Lung (tissue), 12 donors: Measurements from ENCODE around the gene ARMH1. TPM values are rescaled to one million over a fixed set of nuclear protein-coding genes. Genes with fewer than 3 reads are reported as not detected.

ENCODE experiments used
- ATAC-seq: fragments of 200-7000 bp; cut with Tn5 transposase; one replicate; pipeline ENCODE4 v1.9.1; 2020; ENCODE audit warnings: moderate number of reproducible peaks; ENCODE audit not compliant: insufficient read depth, low FRiP score
- DNase-seq, 3 donors: peaks; one replicate each; pipeline ENCODE4 v3.0.0-alpha.2; 2013 to 2017
- H3K27ac ChIP-seq, 2 donors: one replicate each; pipeline ENCODE4 v1.5.1; 2013; ENCODE audit warnings: mild to moderate bottlenecking in 2 of 2, moderate library complexity in 2 of 2, control low read depth in 1 of 2, inconsistent platforms in 1 of 2, low read depth in 1 of 2, low read length in 1 of 2
- H3K27me3 ChIP-seq, 3 donors: one replicate each; pipeline ENCODE4 v1.5.1; 2013; ENCODE audit warnings: low read length in 2 of 3; ENCODE audit not compliant: control insufficient read depth in 3 of 3, insufficient read depth in 3 of 3
- H3K36me3 ChIP-seq, 4 donors: one replicate each; pipeline ENCODE4 v1.5.1; 2013; ENCODE audit warnings: low read length in 4 of 4, mild to moderate bottlenecking in 1 of 4, moderate library complexity in 1 of 4; ENCODE audit not compliant: control insufficient read depth in 4 of 4, insufficient read depth in 4 of 4
- H3K4me1 ChIP-seq, 5 donors: one replicate each; pipeline ENCODE4 v1.5.1; 2013; ENCODE audit warnings: low read length in 5 of 5, mild to moderate bottlenecking in 2 of 5, moderate library complexity in 1 of 5; ENCODE audit not compliant: control insufficient read depth in 5 of 5, insufficient read depth in 5 of 5
- H3K4me3 ChIP-seq: one replicate; pipeline ENCODE4 v1.5.1; 2013; ENCODE audit warnings: mild to moderate bottlenecking, control low read depth, moderate library complexity
- H3K9ac ChIP-seq, 2 donors: one replicate each; pipeline ENCODE4 v1.5.1; 2013; ENCODE audit warnings: low read length in 2 of 2, control low read depth in 1 of 2; ENCODE audit not compliant: insufficient read depth in 1 of 2
- H3K9me3 ChIP-seq, 4 donors: one replicate each; pipeline ENCODE4 v1.5.1; 2013; ENCODE audit warnings: low read length in 3 of 4, mild to moderate bottlenecking in 1 of 4, moderate library complexity in 1 of 4; ENCODE audit not compliant: control insufficient read depth in 4 of 4, insufficient read depth in 3 of 4
- WGBS, 2 donors: extraction: QIAGEN DNeasy Blood & Tissue Kit; methylation state at CpG; one replicate each; pipeline ENCODE4 v1.1.7; 2013; 5-methylcytosine and 5-hydroxymethylcytosine counted together
- polyA plus RNA-seq, 2 donors: library from polyadenylated mRNA; stranded (reverse); fragments of 200-250 nt; gene quantifications; one replicate each; pipeline ENCODE4 v1.2.1, GENCODE V29; 2013
- total RNA-seq, 2 donors: library from RNA; depleted of rRNA in 1 of 2; stranded (reverse); fragments of >200 nt in 1 of 2; gene quantifications; one replicate each; pipeline ENCODE4 v1.2.1, GENCODE V29; 2014 to 2021
- TF ChIP-seq, protein P1 (sequence below): IDR thresholded peaks from 2 replicates; pipeline ENCODE4 v1.5.1; 2012; ENCODE audit warnings: mild to moderate bottlenecking; ENCODE audit errors: control extremely low read depth, extremely low read depth
- donor health status: control.
- donor health status: control.
- donor health status: Bipolar disorder and iron deficiency.
- donor health status: healthy.
- donor health status: DM: yes; HTN: yes; CAD: no.

The ARMH1 gene
- total and polyA plus RNA-seq, 4 donors, result 9.7 to 35.3 (median 21.4) TPM

DNA sequence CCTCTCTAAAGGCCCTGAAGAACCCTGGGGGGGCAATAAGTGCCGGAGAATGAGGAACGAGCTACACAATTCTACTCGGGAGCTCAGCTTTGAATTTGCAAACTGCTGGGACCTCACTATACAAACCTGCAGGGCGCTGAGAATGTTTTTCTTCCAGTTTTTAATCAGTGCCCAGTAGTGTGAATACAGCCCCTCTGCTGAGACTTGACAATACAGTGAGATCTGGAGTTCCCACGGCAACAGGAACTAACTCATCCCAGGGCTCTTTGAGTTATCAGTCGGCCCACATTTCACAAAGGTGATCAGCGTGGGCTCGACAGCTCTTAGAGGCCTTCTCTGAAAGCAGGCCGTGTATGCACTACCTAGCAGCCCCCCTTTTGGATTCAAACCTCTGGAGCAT is 41.9 kb upstream of the ARMH1 start:
- ATAC-seq, result no peak
- H3K27ac ChIP-seq, result peak overlapping the region; percentile 26 to 83
- peak overlapping the region; percentile 66 for H3K4me3 ChIP-seq
- DNase-seq, result no peak
- peaks cover 7 to 32% (median 30%) of the 10 kb centered on the region in 4 donors for H3K36me3 ChIP-seq
- WGBS, 2 donors, result 17 to 30% methylated on average over 9 of the region's 9 CpGs
- H3K4me1 ChIP-seq, result peaks cover 0 to 18% (median 4%) of the 10 kb centered on the region in 5 donors
- TF ChIP-seq, protein P1, sequence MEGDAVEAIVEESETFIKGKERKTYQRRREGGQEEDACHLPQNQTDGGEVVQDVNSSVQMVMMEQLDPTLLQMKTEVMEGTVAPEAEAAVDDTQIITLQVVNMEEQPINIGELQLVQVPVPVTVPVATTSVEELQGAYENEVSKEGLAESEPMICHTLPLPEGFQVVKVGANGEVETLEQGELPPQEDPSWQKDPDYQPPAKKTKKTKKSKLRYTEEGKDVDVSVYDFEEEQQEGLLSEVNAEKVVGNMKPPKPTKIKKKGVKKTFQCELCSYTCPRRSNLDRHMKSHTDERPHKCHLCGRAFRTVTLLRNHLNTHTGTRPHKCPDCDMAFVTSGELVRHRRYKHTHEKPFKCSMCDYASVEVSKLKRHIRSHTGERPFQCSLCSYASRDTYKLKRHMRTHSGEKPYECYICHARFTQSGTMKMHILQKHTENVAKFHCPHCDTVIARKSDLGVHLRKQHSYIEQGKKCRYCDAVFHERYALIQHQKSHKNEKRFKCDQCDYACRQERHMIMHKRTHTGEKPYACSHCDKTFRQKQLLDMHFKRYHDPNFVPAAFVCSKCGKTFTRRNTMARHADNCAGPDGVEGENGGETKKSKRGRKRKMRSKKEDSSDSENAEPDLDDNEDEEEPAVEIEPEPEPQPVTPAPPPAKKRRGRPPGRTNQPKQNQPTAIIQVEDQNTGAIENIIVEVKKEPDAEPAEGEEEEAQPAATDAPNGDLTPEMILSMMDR, result no peak
- H3K9me3 ChIP-seq, result no peaks in the 10 kb centered on the region
- H3K27me3 ChIP-seq, result no peaks in the 10 kb centered on the region
- peak overlapping the region; percentile 47 to 71 for H3K9ac ChIP-seq

DNA sequence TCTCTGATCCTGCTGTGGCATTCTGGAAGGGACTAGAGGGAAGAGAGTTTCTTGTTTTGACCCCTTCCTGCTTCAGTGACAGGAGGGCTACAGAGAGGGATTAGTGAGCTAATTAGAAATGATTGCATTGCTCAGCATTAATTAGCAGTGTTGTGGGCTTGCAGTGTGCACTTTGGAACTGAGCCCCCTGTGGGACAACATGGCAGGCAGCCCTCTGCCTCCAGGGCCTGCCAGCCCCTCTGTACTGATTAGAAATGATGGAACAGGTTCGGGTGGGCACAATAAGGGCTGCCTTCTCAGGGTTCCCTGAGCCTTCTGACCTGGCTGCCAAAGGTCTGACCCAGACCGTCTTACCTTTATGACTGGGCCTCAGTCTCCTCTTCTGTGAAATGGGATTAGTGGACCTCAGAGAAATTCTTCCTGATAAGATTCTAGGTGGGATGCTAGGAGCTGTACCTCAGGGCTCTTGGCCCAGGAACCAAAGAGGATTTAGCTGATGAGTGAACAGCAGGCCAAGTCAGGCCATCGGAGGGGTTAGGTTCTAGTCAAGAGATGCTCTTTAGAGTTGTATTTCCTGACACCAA is 39.8 kb upstream of the ARMH1 start:
- ATAC-seq (no peak), DNase-seq (no peak)
- TF ChIP-seq, protein P1, result no peak
- Histone ChIP-seq H3K4me1 (peaks cover 0 to 21% (median 6%) of the 10 kb centered on the region in 5 donors), H3K9me3 (no peaks in the 10 kb centered on the region), H3K9ac (no peak overlapping the region), H3K27me3 (no peaks in the 10 kb centered on the region), H3K4me3 (no peak overlapping the region), H3K36me3 (peaks cover 7 to 48% (median 33%) of the 10 kb centered on the region in 4 donors), H3K27ac (no peak overlapping the region)
- 92 to 93% methylated on average over 3 of the region's 3 CpGs for WGBS, 2 donors

DNA sequence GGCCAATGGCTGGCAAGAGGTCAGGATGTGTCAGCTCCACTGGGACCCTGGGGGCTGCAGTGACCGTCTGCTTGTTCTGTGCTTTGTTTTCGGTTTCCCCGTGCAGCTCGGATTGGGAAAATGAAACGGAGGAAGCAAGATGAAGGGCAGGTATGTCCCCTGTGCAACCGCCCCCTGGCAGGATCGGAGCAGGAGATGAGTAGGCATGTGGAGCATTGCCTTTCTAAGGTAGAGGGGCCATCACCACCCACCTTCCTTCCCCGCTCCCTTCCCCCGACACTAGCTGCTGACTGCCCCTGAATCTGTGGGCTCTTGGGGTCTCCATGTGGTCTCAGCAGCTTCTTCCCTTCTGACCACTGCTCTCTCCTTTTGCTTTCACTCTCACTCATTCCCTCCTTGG is 39.1 kb upstream of the ARMH1 start:
- Histone ChIP-seq H3K27ac (no peak overlapping the region), H3K4me3 (no peak overlapping the region), H3K27me3 (no peaks in the 10 kb centered on the region), H3K4me1 (peaks cover 0 to 21% (median 6%) of the 10 kb centered on the region in 5 donors), H3K9me3 (no peaks in the 10 kb centered on the region), H3K9ac (no peak overlapping the region), H3K36me3 (peaks cover 8 to 54% (median 36%) of the 10 kb centered on the region in 4 donors)
- WGBS, 2 donors, result 90 to 94% methylated on average over 9 of the region's 9 CpGs
- TF ChIP-seq, protein P1, result no peak
- ATAC-seq (no peak), DNase-seq (no peak)
